ENCODE measurements around the gene NME7. TPM values are rescaled to one million over a fixed set of nuclear protein-coding genes. Genes with fewer than 3 reads are reported as not detected.

Gene NME7, protein sequence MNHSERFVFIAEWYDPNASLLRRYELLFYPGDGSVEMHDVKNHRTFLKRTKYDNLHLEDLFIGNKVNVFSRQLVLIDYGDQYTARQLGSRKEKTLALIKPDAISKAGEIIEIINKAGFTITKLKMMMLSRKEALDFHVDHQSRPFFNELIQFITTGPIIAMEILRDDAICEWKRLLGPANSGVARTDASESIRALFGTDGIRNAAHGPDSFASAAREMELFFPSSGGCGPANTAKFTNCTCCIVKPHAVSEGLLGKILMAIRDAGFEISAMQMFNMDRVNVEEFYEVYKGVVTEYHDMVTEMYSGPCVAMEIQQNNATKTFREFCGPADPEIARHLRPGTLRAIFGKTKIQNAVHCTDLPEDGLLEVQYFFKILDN
- total RNA-seq, result 16.7 and 39.0 TPM in 2 replicates

DNA sequence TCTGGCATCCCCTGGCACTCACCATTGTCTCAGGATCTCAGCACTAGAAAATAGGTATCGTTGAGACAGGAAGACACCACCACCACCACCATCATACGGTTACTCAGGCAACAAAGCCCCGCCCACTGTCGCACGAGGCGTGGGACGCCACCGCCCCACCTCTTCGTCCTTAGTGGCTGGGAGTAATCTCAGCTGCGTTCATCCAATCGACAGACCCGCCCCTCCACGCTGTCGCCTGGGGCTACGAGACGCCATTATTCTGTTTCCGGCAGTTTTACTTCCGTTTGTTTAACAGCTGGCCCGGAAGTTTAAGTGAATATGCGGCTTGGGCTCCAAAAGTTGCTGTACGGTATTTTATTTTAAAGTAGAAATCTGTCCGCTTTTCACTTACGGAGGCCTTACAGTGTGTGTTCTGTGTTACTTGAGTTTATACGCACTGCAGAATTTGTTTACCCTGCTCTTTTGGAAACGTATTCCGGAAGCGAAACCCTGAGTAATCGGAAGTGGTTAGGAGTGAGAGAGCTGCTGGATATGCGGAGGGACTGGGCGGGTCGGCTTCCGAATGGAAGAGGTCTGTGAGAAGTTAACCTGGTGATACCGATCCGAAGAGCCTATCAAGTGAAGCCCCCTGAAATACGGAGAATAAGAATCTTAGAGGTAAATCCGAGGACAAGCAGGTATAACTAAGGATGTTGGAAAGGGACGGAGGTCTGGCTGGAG is at the start of gene NME7, which contains the start of gene BLZF1:
Gene NME7 (minus strand): TSS at position 112 of the 720 bp plus-strand sequence. CDS start 87 bp downstream, at position 25.
Gene BLZF1 (plus strand): TSS at position 510 of the 720 bp plus-strand sequence. CDS start 1,328 bp downstream, outside the sequence.

DNA sequence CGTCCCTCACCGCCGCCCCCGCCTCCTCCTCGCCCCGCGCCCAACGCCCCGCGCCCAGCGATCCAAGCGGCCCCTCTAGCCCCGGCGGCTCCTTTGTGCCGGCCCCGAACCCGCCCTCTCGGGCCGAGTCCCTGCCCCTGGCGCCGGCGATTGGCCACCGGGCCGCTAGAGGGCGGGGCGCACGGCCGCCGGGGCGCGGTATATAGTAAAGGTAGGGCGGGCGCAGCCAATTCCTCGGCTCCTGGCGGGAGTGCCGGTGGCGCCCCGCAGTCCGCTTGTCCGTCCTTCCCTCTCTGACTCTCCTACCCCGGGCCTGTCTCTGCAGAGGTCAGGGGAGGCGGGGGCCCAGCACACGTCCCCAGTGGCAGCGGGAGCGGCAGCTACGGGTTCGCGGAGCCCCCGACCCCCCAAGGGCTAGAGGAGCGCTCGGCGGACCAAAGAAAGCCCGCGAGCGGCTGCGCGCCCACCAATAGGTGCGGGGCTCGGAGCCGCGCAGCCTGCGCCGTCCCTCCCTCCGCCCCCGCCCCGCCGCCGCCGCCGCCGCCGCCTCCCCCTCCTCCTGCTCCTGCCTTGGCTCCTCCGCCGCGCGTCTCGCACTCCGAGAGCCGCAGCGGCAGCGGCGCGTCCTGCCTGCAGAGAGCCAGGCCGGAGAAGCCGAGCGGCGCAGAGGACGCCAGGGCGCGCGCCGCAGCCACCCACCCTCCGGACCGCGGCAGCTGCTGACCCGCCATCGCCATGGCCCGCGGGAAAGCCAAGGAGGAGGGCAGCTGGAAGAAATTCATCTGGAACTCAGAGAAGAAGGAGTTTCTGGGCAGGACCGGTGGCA is 261.3 kb downstream of the NME7 start, which contains the start of gene ATP1B1:
Gene ATP1B1 (plus strand): TSS at position 596 of the 826 bp plus-strand sequence. CDS start 140 bp downstream, at position 736.

Other genes with a start within 250 kb of the NME7 start
- 27.5 and 40.7 TPM in 2 replicates for gene BLZF1, start 398 bp upstream of the NME7 start, total RNA-seq
- 0.50 and 1.0 TPM in 2 replicates for gene CCDC181, start 59.7 kb upstream of the NME7 start, total RNA-seq
- gene SLC19A2, start 118.1 kb upstream of the NME7 start, total RNA-seq, result 8.0 and 8.9 TPM in 2 replicates
- gene F5, start 218.7 kb upstream of the NME7 start, total RNA-seq, result under 0.01 TPM in 1 of 2 replicates, not detected in the other